ENCODE measurements around the gene SLC10A1. TPM values are rescaled to one million over a fixed set of nuclear protein-coding genes. Genes with fewer than 3 reads are reported as not detected.

Gene SLC10A1
- total and polyA plus RNA-seq, 2 experiments from 2014 or later = 0.10 TPM; not detected in 1

DNA sequence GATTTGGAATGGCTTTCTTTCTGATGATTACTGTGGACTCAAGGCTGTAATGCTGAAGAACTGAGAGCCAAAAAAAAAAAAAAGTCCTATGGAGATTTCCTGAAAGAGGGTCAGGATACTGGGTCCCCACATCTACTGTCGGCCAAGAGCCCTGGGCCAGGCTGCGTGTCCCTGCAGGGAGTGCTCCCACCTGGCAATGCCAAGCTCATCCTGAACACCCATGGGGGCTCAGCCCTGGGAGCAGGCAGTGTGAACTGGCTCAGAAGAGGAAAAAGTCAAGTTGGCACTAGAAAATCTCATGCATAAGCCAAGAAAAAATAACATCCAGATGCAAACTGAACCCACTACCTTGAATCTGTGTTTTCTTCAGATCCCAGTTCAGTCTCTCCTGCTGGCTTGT is 47.1 kb upstream of the SLC10A1 start:
- H3K4me3 Mint-ChIP-seq = no peak overlapping the region
- Histone ChIP-seq H3K4me1 (ENCODE audit: insufficient read depth) (peaks cover 6% of the 10 kb centered on the region; the same call in 1 of the 2 replicates), H4K20me1 (replicated peaks; ENCODE audit: insufficient read depth) (no peaks in the 10 kb centered on the region), H3K9me2 (ENCODE audit: insufficient read depth) (no peaks in the 10 kb centered on the region), H3K4me3 (no peak overlapping the region), H3K4me2 (no peak overlapping the region), H3K79me2 (replicated peaks; ENCODE audit: insufficient read depth) (no peaks in the 10 kb centered on the region), H3K27me3 (ENCODE audit: insufficient read depth) (no peaks in the 10 kb centered on the region), H3K36me3 (ENCODE audit: insufficient read depth) (no peaks in the 10 kb centered on the region), H3F3A (replicated peaks; ENCODE audit: low read depth) (no peaks in the 10 kb centered on the region), H2AFZ (no peak overlapping the region; the same call in 1 of the 2 replicates), H3K27ac (ENCODE audit: low read depth) (no peak overlapping the region)
- no peaks in the 10 kb centered on the region for H3K36me3 Mint-ChIP-seq (ENCODE audit: low read depth)
- H3K27me3 Mint-ChIP-seq (ENCODE audit: insufficient read depth, low read depth, poor library complexity) = peaks cover 2% of the 10 kb centered on the region
- no peaks in the 10 kb centered on the region for H3K9me3 Mint-ChIP-seq
- H3K27ac Mint-ChIP-seq = no peak overlapping the region
- no peaks in the 10 kb centered on the region for H3K4me1 Mint-ChIP-seq
- DNase-seq (ENCODE audit: low spot score) (no peak), ATAC-seq (no peak)
- TF ChIP-seq NANOG (IDR thresholded peaks at IDR 0.05; ENCODE audit: borderline replicate concordance) (no peak), ZNF114 (CRISPR knock-in tag; IDR thresholded peaks at IDR 0.05) (no peak), STAT1 (IDR thresholded peaks at IDR 0.05; ENCODE audit: unreplicated experiment) (no peak), EZH2 (IDR thresholded peaks at IDR 0.05; ENCODE audit: low read depth, unreplicated experiment) (no peak), EZH2phosphoT487 (IDR thresholded peaks at IDR 0.05; ENCODE audit: unreplicated experiment) (no peak), JUNB (IDR thresholded peaks at IDR 0.05; ENCODE audit: unreplicated experiment) (no peak)
- TF ChIP-seq, protein P1, sequence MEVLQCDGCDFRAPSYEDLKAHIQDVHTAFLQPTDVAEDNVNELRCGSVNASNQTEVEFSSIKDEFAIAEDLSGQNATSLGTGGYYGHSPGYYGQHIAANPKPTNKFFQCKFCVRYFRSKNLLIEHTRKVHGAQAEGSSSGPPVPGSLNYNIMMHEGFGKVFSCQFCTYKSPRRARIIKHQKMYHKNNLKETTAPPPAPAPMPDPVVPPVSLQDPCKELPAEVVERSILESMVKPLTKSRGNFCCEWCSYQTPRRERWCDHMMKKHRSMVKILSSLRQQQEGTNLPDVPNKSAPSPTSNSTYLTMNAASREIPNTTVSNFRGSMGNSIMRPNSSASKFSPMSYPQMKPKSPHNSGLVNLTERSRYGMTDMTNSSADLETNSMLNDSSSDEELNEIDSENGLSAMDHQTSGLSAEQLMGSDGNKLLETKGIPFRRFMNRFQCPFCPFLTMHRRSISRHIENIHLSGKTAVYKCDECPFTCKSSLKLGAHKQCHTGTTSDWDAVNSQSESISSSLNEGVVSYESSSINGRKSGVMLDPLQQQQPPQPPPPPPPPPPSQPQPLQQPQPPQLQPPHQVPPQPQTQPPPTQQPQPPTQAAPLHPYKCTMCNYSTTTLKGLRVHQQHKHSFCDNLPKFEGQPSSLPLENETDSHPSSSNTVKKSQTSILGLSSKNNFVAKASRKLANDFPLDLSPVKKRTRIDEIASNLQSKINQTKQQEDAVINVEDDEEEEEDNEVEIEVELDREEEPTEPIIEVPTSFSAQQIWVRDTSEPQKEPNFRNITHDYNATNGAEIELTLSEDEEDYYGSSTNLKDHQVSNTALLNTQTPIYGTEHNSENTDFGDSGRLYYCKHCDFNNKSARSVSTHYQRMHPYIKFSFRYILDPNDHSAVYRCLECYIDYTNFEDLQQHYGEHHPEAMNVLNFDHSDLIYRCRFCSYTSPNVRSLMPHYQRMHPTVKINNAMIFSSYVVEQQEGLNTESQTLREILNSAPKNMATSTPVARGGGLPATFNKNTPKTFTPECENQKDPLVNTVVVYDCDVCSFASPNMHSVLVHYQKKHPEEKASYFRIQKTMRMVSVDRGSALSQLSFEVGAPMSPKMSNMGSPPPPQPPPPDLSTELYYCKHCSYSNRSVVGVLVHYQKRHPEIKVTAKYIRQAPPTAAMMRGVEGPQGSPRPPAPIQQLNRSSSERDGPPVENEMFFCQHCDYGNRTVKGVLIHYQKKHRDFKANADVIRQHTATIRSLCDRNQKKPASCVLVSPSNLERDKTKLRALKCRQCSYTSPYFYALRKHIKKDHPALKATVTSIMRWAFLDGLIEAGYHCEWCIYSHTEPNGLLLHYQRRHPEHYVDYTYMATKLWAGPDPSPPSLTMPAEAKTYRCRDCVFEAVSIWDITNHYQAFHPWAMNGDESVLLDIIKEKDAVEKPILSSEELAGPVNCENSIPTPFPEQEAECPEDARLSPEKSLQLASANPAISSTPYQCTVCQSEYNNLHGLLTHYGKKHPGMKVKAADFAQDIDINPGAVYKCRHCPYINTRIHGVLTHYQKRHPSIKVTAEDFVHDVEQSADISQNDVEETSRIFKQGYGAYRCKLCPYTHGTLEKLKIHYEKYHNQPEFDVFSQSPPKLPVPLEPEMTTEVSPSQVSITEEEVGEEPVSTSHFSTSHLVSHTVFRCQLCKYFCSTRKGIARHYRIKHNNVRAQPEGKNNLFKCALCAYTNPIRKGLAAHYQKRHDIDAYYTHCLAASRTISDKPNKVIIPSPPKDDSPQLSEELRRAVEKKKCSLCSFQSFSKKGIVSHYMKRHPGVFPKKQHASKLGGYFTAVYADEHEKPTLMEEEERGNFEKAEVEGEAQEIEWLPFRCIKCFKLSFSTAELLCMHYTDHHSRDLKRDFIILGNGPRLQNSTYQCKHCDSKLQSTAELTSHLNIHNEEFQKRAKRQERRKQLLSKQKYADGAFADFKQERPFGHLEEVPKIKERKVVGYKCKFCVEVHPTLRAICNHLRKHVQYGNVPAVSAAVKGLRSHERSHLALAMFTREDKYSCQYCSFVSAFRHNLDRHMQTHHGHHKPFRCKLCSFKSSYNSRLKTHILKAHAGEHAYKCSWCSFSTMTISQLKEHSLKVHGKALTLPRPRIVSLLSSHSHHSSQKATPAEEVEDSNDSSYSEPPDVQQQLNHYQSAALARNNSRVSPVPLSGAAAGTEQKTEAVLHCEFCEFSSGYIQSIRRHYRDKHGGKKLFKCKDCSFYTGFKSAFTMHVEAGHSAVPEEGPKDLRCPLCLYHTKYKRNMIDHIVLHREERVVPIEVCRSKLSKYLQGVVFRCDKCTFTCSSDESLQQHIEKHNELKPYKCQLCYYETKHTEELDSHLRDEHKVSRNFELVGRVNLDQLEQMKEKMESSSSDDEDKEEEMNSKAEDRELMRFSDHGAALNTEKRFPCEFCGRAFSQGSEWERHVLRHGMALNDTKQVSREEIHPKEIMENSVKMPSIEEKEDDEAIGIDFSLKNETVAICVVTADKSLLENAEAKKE (CRISPR knock-in tag; IDR thresholded peaks at IDR 0.05) = no peak
- TF ChIP-seq, protein P2, sequence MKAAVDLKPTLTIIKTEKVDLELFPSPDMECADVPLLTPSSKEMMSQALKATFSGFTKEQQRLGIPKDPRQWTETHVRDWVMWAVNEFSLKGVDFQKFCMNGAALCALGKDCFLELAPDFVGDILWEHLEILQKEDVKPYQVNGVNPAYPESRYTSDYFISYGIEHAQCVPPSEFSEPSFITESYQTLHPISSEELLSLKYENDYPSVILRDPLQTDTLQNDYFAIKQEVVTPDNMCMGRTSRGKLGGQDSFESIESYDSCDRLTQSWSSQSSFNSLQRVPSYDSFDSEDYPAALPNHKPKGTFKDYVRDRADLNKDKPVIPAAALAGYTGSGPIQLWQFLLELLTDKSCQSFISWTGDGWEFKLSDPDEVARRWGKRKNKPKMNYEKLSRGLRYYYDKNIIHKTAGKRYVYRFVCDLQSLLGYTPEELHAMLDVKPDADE (IDR thresholded peaks at IDR 0.05) = no peak
- TF ChIP-seq, protein P3, sequence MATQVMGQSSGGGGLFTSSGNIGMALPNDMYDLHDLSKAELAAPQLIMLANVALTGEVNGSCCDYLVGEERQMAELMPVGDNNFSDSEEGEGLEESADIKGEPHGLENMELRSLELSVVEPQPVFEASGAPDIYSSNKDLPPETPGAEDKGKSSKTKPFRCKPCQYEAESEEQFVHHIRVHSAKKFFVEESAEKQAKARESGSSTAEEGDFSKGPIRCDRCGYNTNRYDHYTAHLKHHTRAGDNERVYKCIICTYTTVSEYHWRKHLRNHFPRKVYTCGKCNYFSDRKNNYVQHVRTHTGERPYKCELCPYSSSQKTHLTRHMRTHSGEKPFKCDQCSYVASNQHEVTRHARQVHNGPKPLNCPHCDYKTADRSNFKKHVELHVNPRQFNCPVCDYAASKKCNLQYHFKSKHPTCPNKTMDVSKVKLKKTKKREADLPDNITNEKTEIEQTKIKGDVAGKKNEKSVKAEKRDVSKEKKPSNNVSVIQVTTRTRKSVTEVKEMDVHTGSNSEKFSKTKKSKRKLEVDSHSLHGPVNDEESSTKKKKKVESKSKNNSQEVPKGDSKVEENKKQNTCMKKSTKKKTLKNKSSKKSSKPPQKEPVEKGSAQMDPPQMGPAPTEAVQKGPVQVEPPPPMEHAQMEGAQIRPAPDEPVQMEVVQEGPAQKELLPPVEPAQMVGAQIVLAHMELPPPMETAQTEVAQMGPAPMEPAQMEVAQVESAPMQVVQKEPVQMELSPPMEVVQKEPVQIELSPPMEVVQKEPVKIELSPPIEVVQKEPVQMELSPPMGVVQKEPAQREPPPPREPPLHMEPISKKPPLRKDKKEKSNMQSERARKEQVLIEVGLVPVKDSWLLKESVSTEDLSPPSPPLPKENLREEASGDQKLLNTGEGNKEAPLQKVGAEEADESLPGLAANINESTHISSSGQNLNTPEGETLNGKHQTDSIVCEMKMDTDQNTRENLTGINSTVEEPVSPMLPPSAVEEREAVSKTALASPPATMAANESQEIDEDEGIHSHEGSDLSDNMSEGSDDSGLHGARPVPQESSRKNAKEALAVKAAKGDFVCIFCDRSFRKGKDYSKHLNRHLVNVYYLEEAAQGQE (IDR thresholded peaks at IDR 0.05; ENCODE audit: unreplicated experiment) = no peak

All from GM23338 (cell line).